Neuronal stem cell (in vitro differentiated cells): ENCODE results near the gene HPGD.
A peak's percentile ranks its signal among the peaks of the same experiment; 100 is the strongest.

Experiments
- DNase-seq: peaks from one replicate; pipeline ENCODE4 v3.0.0-alpha.2; 2013; ENCODE audit warnings: low spot score
- H2AFZ ChIP-seq: one replicate; pipeline ENCODE4 v1.6.1; 2013; ENCODE audit warnings: mild to moderate bottlenecking, low read length, inconsistent platforms
- H2AK5ac ChIP-seq: 2 replicates; pipeline ENCODE4 v1.6.1; 2013; ENCODE audit warnings: low read depth, mild to moderate bottlenecking, inconsistent platforms, low read length, moderate library complexity, mixed read lengths
- H2BK120ac ChIP-seq: 2 replicates; pipeline ENCODE4 v1.6.1; 2013; ENCODE audit warnings: low read depth, mild to moderate bottlenecking, inconsistent platforms, low read length, moderate library complexity, mixed read lengths
- H2BK12ac ChIP-seq: one replicate; pipeline ENCODE4 v1.6.1; 2013; ENCODE audit warnings: low read length, inconsistent platforms
- H2BK15ac ChIP-seq: 2 replicates; pipeline ENCODE4 v1.6.1; 2013; ENCODE audit warnings: mild to moderate bottlenecking, low read length, inconsistent platforms, mixed read lengths
- H2BK5ac ChIP-seq: one replicate; pipeline ENCODE4 v1.6.1; 2013; ENCODE audit warnings: inconsistent platforms, mild to moderate bottlenecking, low read length, moderate library complexity
- H3K14ac ChIP-seq: one replicate; pipeline ENCODE4 v1.6.1; 2013; ENCODE audit warnings: low read length, inconsistent platforms
- H3K18ac ChIP-seq: 2 replicates; pipeline ENCODE4 v1.6.1; 2013; ENCODE audit warnings: low read length, inconsistent platforms
- H3K23ac ChIP-seq: 2 replicates; pipeline ENCODE4 v1.6.1; 2013; ENCODE audit warnings: low read depth, mild to moderate bottlenecking, mixed read lengths, low read length, inconsistent platforms; ENCODE audit not compliant: poor library complexity
- H3K27ac ChIP-seq: replicated peaks from 3 replicates; pipeline ENCODE4 v1.5.1; 2013; ENCODE audit warnings: low read length, inconsistent platforms
- H3K27me3 ChIP-seq, 3 experiments: 2 replicates each; pipeline ENCODE4 v1.6.1; 2013; ENCODE audit warnings: low read length in 3 of 3, mild to moderate bottlenecking in 2 of 3, inconsistent platforms in 1 of 3, low read depth in 1 of 3, mixed read lengths in 1 of 3, moderate library complexity in 1 of 3; ENCODE audit not compliant: control insufficient read depth in 3 of 3, insufficient read depth in 3 of 3
- H3K36me3 ChIP-seq, 2 donors: replicated peaks in 1 of 2; 2 replicates each; pipeline ENCODE4 v1.6.1; 2013; ENCODE audit warnings: low read length in 2 of 2; ENCODE audit not compliant: control insufficient read depth in 2 of 2, insufficient read depth in 2 of 2
- H3K4ac ChIP-seq: 2 replicates; pipeline ENCODE4 v1.6.1; 2013; ENCODE audit warnings: inconsistent platforms, mild to moderate bottlenecking, low read length, moderate library complexity
- H3K4me1 ChIP-seq, 2 donors: 1 replicate in 1 of 2; 2 replicates in 1 of 2; pipeline ENCODE4 v1.6.1; 2013; ENCODE audit warnings: low read length in 2 of 2, low read depth in 1 of 2; ENCODE audit not compliant: control insufficient read depth in 2 of 2, insufficient read depth in 1 of 2
- H3K4me2 ChIP-seq: one replicate; pipeline ENCODE4 v1.6.1; 2013; ENCODE audit warnings: mild to moderate bottlenecking, low read length, inconsistent platforms; ENCODE audit not compliant: insufficient read depth, poor library complexity, severe bottlenecking
- H3K4me3 ChIP-seq, 2 donors: 2 replicates each; pipeline ENCODE4 v1.5.1; 2013; ENCODE audit warnings: low read length in 2 of 2, mild to moderate bottlenecking in 2 of 2, inconsistent platforms in 1 of 2, moderate library complexity in 1 of 2
- H3K79me1 ChIP-seq: one replicate; pipeline ENCODE4 v1.6.1; 2013; ENCODE audit warnings: low read depth, mild to moderate bottlenecking, inconsistent platforms, low read length, moderate library complexity
- H3K9ac ChIP-seq: one replicate; pipeline ENCODE4 v1.6.1; 2013; ENCODE audit warnings: mild to moderate bottlenecking, low read depth, low read length, inconsistent platforms; ENCODE audit not compliant: poor library complexity
- H3K9me3 ChIP-seq, 2 donors: replicated peaks in 1 of 2; 2 replicates each; pipeline versions ENCODE3 to v1.6.1; 2013; ENCODE audit warnings: low read length in 2 of 2, mild to moderate bottlenecking in 2 of 2, inconsistent platforms in 1 of 2, low read depth in 1 of 2, mixed read lengths in 1 of 2, moderate library complexity in 1 of 2; ENCODE audit not compliant: control insufficient read depth in 2 of 2, insufficient read depth in 1 of 2
- H4K8ac ChIP-seq: one replicate; pipeline ENCODE4 v1.6.1; 2013; ENCODE audit warnings: low read depth, mild to moderate bottlenecking, inconsistent platforms, low read length, moderate library complexity
- H4K91ac ChIP-seq: one replicate; pipeline ENCODE4 v1.6.1; 2013; ENCODE audit warnings: low read length, low read depth, mild to moderate bottlenecking, inconsistent platforms; ENCODE audit not compliant: poor library complexity
- WGBS, 2 donors: extraction: QIAGEN DNeasy Blood & Tissue Kit; methylation state at CpG; one replicate each; pipeline ENCODE4 v1.1.7; 2013; ENCODE audit warnings: missing lambda C conversion rate in 2 of 2, mixed read lengths in 1 of 2; ENCODE audit not compliant: insufficient read length in 2 of 2, insufficient replicate concordance in 1 of 2; ENCODE audit errors: extremely low coverage in 2 of 2; 5-methylcytosine and 5-hydroxymethylcytosine counted together

The HPGD gene

DNA sequence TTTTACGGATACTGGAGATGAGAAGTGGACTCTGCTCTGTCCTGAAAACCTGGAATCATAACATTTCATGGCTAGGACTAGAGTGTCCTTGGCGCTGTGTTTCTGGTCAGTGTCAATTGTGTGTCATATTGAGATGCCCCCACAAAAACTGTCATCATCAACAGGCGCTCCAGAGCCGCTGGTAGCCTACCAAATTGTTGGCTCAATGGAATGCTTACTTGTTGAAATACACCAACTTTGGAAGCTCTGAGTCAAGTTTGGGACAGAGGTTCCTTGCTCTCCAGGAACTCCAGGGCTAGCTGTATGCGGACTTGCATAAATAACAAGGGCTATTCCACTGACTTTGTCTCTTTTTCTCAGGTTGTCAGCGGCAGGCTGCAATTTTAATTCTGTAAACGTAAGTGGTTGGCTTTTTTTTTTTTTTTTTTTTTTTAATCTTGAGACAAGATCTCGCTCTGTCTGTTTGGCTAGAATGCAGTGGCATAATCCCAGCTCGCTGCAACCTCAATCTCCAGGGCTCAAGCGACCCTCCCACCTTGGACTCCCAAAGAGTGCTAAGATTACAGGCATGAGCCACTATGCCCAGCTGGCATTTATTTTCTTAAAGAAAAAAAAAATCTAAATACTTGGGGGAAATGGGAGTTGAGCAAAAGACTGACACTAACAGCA, 871 bp upstream of the HPGD start:
- H3K18ac ChIP-seq: no peak overlapping the region
- no peak overlapping the region for H2BK5ac ChIP-seq
- H2BK120ac ChIP-seq: no peak overlapping the region
- H2AFZ ChIP-seq: peak overlapping the region; percentile 93
- H3K4me2 ChIP-seq: peak overlapping the region; percentile 99
- no peak overlapping the region for H4K91ac ChIP-seq
- no peak overlapping the region for H4K8ac ChIP-seq
- H3K9me3 ChIP-seq: no peaks in the 10 kb centered on the region
- H3K4me3 ChIP-seq: peak overlapping the region in 1 of 2 donors; percentile 43
- H2AK5ac ChIP-seq: no peak overlapping the region
- H2BK15ac ChIP-seq: no peak overlapping the region
- peaks cover 0 to 6% of the 10 kb centered on the region in 2 donors for H3K4me1 ChIP-seq
- no peaks in the 10 kb centered on the region for H3K36me3 ChIP-seq
- WGBS, 2 donors: no CpG with 5 or more reads among the region's 10 CpGs
- H3K23ac ChIP-seq: no peak overlapping the region
- no peaks in the 10 kb centered on the region for H3K79me1 ChIP-seq
- H3K4ac ChIP-seq: no peak overlapping the region
- H3K9ac ChIP-seq: no peak overlapping the region
- H3K27ac ChIP-seq: no peak overlapping the region
- H3K14ac ChIP-seq: no peak overlapping the region
- peaks cover 0 to 56% (median 17%) of the 10 kb centered on the region in 3 experiments for H3K27me3 ChIP-seq
- H2BK12ac ChIP-seq: no peak overlapping the region
- DNase-seq: no peak

GRCh38 chr4:174521800-174522182, 497 bp downstream of the HPGD start:
- peak; percentile 24 for DNase-seq

GRCh38 chr4:174520660-174521059, 1.6 kb downstream of the HPGD start:
- H3K27ac ChIP-seq: no peak overlapping the region
- H3K27me3 ChIP-seq: peaks cover 0 to 48% (median 17%) of the 10 kb centered on the region in 3 experiments
- H2BK15ac ChIP-seq: no peak overlapping the region
- H2BK12ac ChIP-seq: no peak overlapping the region
- no peak overlapping the region for H3K9ac ChIP-seq
- H3K9me3 ChIP-seq: no peaks in the 10 kb centered on the region
- no peak overlapping the region for H2AK5ac ChIP-seq
- DNase-seq: no peak
- no peak overlapping the region for H3K23ac ChIP-seq
- no peaks in the 10 kb centered on the region for H3K36me3 ChIP-seq
- no peak overlapping the region for H3K4ac ChIP-seq
- no peak overlapping the region for H3K4me3 ChIP-seq
- H4K91ac ChIP-seq: no peak overlapping the region
- H2AFZ ChIP-seq: no peak overlapping the region
- no peak overlapping the region for H2BK120ac ChIP-seq
- H3K4me1 ChIP-seq: peaks cover 0 to 6% of the 10 kb centered on the region in 2 donors
- H3K79me1 ChIP-seq: no peaks in the 10 kb centered on the region
- H2BK5ac ChIP-seq: no peak overlapping the region
- H3K18ac ChIP-seq: no peak overlapping the region
- H3K14ac ChIP-seq: no peak overlapping the region
- WGBS, 2 donors: no CpG with 5 or more reads among the region's 1 CpG
- H4K8ac ChIP-seq: no peak overlapping the region
- no peak overlapping the region for H3K4me2 ChIP-seq

More at GRCh38 chr4:174521800-174522182, 497 bp downstream of the HPGD start:
- peaks cover 0 to 51% (median 17%) of the 10 kb centered on the region in 3 experiments for H3K27me3 ChIP-seq
- peak overlapping the region; percentile 43 to 80 for H3K4me3 ChIP-seq
- H2AFZ ChIP-seq: peak overlapping the region; percentile 93
- no peaks in the 10 kb centered on the region for H3K36me3 ChIP-seq
- H2AK5ac ChIP-seq: no peak overlapping the region
- WGBS, 2 donors: no CpG with 5 or more reads among the region's 12 CpGs
- no peak overlapping the region for H3K9ac ChIP-seq
- H3K18ac ChIP-seq: peak overlapping the region; percentile 35
- H3K79me1 ChIP-seq: no peaks in the 10 kb centered on the region
- H3K4ac ChIP-seq: no peak overlapping the region
- H2BK5ac ChIP-seq: no peak overlapping the region
- no peak overlapping the region for H2BK12ac ChIP-seq
- no peak overlapping the region for H3K27ac ChIP-seq
- H3K23ac ChIP-seq: peak overlapping the region; percentile 25
- no peak overlapping the region for H2BK120ac ChIP-seq
- peak overlapping the region; percentile 99 for H3K4me2 ChIP-seq
- peaks cover 0 to 6% of the 10 kb centered on the region in 2 donors for H3K4me1 ChIP-seq
- no peaks in the 10 kb centered on the region for H3K9me3 ChIP-seq
- H2BK15ac ChIP-seq: no peak overlapping the region
- no peak overlapping the region for H3K14ac ChIP-seq
- H4K91ac ChIP-seq: no peak overlapping the region
- H4K8ac ChIP-seq: no peak overlapping the region

- H3K4me1 ChIP-seq: peaks cover 0 to 4% of the 10 kb centered on the region in 2 donors
- no peak overlapping the region for H3K18ac ChIP-seq
- no peak overlapping the region for H2BK12ac ChIP-seq
- H4K91ac ChIP-seq: no peak overlapping the region
- H3K36me3 ChIP-seq: no peaks in the 10 kb centered on the region
- WGBS, 2 donors: no CpG with 5 or more reads among the region's 1 CpG
- no peak overlapping the region for H2BK15ac ChIP-seq
- no peak overlapping the region for H4K8ac ChIP-seq
- H2AFZ ChIP-seq: no peak overlapping the region
- H3K79me1 ChIP-seq: no peaks in the 10 kb centered on the region
- H2BK5ac ChIP-seq: no peak overlapping the region
- H3K27ac ChIP-seq: no peak overlapping the region
- peaks cover 0 to 28% (median 10%) of the 10 kb centered on the region in 3 experiments for H3K27me3 ChIP-seq
- no peak overlapping the region for H3K14ac ChIP-seq
- no peak overlapping the region for H3K4me3 ChIP-seq
- H3K9ac ChIP-seq: no peak overlapping the region
- H3K9me3 ChIP-seq: no peaks in the 10 kb centered on the region
- H3K4me2 ChIP-seq: no peak overlapping the region
- DNase-seq: no peak
- H2BK120ac ChIP-seq: no peak overlapping the region
- no peak overlapping the region for H3K4ac ChIP-seq
- H2AK5ac ChIP-seq: no peak overlapping the region
- H3K23ac ChIP-seq: no peak overlapping the region
Measured at GRCh38 chr4:174517502-174518445, 4.5 kb downstream of the HPGD start.
